Hepatocyte (in vitro differentiated cells): Measurements from ENCODE around the gene SGCD.

Source experiments
- EZH2 ChIP-seq: fragments of 200-600 bp; sonication (generic); IDR thresholded peaks from 2 replicates; pipeline ENCODE4 v1.6.1; 2016; ENCODE audit warnings: antibody characterized with exemption, mild to moderate bottlenecking, borderline replicate concordance
- EZH2phosphoT487 ChIP-seq: fragments of 200-600 bp; sonication (generic); IDR thresholded peaks from one replicate; pipeline ENCODE4 v1.6.1; 2018; ENCODE audit warnings: antibody characterized with exemption, mild to moderate bottlenecking, low read depth, moderate library complexity; ENCODE audit not compliant: unreplicated experiment, severe bottlenecking
- TF ChIP-seq, protein P1 (sequence below): fragments of 200-600 bp; sonication (generic); IDR thresholded peaks from 2 replicates; pipeline ENCODE4 v1.5.1; 2016; ENCODE audit warnings: antibody characterized with exemption, mild to moderate bottlenecking; ENCODE audit not compliant: poor library complexity

DNA sequence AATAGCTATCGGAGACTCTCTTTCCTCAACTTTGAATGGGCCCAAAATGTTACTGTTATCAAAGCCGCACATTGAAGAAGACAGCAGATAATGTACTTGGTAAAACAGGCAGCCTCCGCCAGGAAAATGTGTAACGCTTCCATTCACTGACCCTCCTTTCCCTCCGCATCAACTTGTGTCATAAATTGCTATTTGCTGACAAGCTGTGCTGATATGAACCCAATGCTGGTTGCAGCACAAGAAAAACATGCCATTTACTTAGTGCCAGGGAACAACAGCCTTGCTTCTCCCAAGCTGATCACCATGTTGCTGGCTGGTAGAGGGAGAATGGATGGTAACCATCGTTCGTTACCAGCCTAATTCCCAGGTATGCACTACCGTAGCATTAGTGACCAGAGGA, 360.6 kb downstream of the SGCD start:
- TF ChIP-seq, protein P1, sequence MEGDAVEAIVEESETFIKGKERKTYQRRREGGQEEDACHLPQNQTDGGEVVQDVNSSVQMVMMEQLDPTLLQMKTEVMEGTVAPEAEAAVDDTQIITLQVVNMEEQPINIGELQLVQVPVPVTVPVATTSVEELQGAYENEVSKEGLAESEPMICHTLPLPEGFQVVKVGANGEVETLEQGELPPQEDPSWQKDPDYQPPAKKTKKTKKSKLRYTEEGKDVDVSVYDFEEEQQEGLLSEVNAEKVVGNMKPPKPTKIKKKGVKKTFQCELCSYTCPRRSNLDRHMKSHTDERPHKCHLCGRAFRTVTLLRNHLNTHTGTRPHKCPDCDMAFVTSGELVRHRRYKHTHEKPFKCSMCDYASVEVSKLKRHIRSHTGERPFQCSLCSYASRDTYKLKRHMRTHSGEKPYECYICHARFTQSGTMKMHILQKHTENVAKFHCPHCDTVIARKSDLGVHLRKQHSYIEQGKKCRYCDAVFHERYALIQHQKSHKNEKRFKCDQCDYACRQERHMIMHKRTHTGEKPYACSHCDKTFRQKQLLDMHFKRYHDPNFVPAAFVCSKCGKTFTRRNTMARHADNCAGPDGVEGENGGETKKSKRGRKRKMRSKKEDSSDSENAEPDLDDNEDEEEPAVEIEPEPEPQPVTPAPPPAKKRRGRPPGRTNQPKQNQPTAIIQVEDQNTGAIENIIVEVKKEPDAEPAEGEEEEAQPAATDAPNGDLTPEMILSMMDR = no peak
- TF ChIP-seq EZH2 (no peak), EZH2phosphoT487 (no peak)
